SK-N-MC (cell line): Measurements from ENCODE around the gene CDC6.

Experiments used
- DNase-seq: peaks from one replicate; pipeline ENCODE4 v3.0.0-alpha.2; 2011; ENCODE audit warnings: low read depth, low spot score
- H3K27ac ChIP-seq: fragments of 200-600 bp; sonication (generic); 2 replicates; pipeline ENCODE4 v1.5.1; 2016; ENCODE audit warnings: mixed run types
- H3K36me3 ChIP-seq: fragments of 200-600 bp; sonication (generic); 2 replicates; pipeline ENCODE4 v1.6.1; 2017; ENCODE audit warnings: antibody characterized with exemption, low read length, mixed read lengths; ENCODE audit not compliant: insufficient read depth
- H3K4me3 ChIP-seq: fragments of 200-600 bp; sonication (generic); 2 replicates; pipeline ENCODE4 v1.5.1; 2016
- H3K9ac ChIP-seq: fragments of 200-600 bp; sonication (generic); 2 replicates; pipeline ENCODE4 v1.8.0; 2017; ENCODE audit warnings: mixed run types, mixed read lengths; ENCODE audit not compliant: insufficient read length
- H3K9me3 ChIP-seq: fragments of 200-600 bp; sonication (generic); 2 replicates; pipeline ENCODE4 v1.6.1; 2017; ENCODE audit warnings: low read depth, mild to moderate bottlenecking, antibody characterized with exemption, low read length, moderate library complexity, mixed read lengths
- EZH2 ChIP-seq: fragments of 200-600 bp; sonication (generic); IDR thresholded peaks from one replicate; pipeline ENCODE4 v1.6.1; 2017; ENCODE audit warnings: antibody characterized with exemption
- FOXP2 ChIP-seq: optimal IDR thresholded peaks from 2 replicates; pipeline ENCODE3; 2011; ENCODE audit warnings: mild to moderate bottlenecking, moderate library complexity; ENCODE audit not compliant: insufficient read depth; ENCODE audit errors: extremely low read length, control extremely low read depth
- POLR2AphosphoS5 ChIP-seq: IDR thresholded peaks from 2 replicates; pipeline ENCODE4 v1.6.1; 2012; ENCODE audit warnings: mild to moderate bottlenecking, low read depth, low read length, borderline replicate concordance

The CDC6 gene

GRCh38 chr17:40307001-40307730, 19.5 kb downstream of the CDC6 start:
- peaks cover 8% of the 10 kb centered on the region for H3K36me3 ChIP-seq
- TF ChIP-seq FOXP2 (peak; percentile 94), EZH2 (no peak), POLR2AphosphoS5 (peak; percentile 75)
- peak overlapping the region; percentile 91 for H3K4me3 ChIP-seq
- no peaks in the 10 kb centered on the region for H3K9me3 ChIP-seq
- DNase-seq = peak; percentile 100
- H3K9ac ChIP-seq = peak overlapping the region; percentile 84
- H3K27ac ChIP-seq = peak overlapping the region; percentile 99

- Histone ChIP-seq H3K27ac (peak overlapping the region; percentile 99), H3K4me3 (peak overlapping the region; percentile 91), H3K9me3 (no peaks in the 10 kb centered on the region), H3K9ac (peak overlapping the region; percentile 52), H3K36me3 (peaks cover 2% of the 10 kb centered on the region)
- no peak for DNase-seq
- TF ChIP-seq POLR2AphosphoS5 (no peak; the same call in 1 of the 2 replicates), FOXP2 (no peak), EZH2 (no peak)
Measured at GRCh38 chr17:40307740-40308239, 20.1 kb downstream of the CDC6 start.

GRCh38 chr17:40309031-40309948, 21.6 kb downstream of the CDC6 start, which contains the start of gene RARA:
Gene RARA (plus strand): TSS chr17:40309180. CDS start chr17:40331219, 22,039 bp downstream.
- peak within 1 kb of the TSS; percentile 91 for H3K4me3 ChIP-seq

GRCh38 chr17:40309949-40310510, 22.4 kb downstream of the CDC6 start:
- TF ChIP-seq POLR2AphosphoS5 (no peak), EZH2 (no peak), FOXP2 (no peak)
- DNase-seq = no peak
- peak overlapping the region; percentile 58 for H3K27ac ChIP-seq
- no peaks in the 10 kb centered on the region for H3K9me3 ChIP-seq
- peak overlapping the region; percentile 91 for H3K4me3 ChIP-seq
- H3K36me3 ChIP-seq = no peaks in the 10 kb centered on the region
- H3K9ac ChIP-seq = peak overlapping the region; percentile 78

More at GRCh38 chr17:40309031-40309948, 21.6 kb downstream of the CDC6 start, which contains the start of gene RARA:
- DNase-seq = no peak
- TF ChIP-seq POLR2AphosphoS5 = peak; percentile 44
- no peak for TF ChIP-seq EZH2
- TF ChIP-seq FOXP2 = no peak
- H3K27ac ChIP-seq = peak within 1 kb of the TSS; percentile 99
- H3K9me3 ChIP-seq = no peaks in the 10 kb centered on the region
- H3K9ac ChIP-seq = peak within 1 kb of the TSS; percentile 78
- H3K36me3 ChIP-seq = no peaks in the 10 kb centered on the region

- no peak for DNase-seq
- Histone ChIP-seq H3K36me3 (no peaks in the 10 kb centered on the region), H3K4me3 (peak overlapping the region; percentile 91), H3K9ac (no peak overlapping the region), H3K9me3 (no peaks in the 10 kb centered on the region), H3K27ac (peak overlapping the region; percentile 58)
- TF ChIP-seq FOXP2 (no peak), EZH2 (no peak), POLR2AphosphoS5 (no peak)
Measured at GRCh38 chr17:40310882-40311391, 23.3 kb downstream of the CDC6 start.

GRCh38 chr17:40311575-40311974, 23.9 kb downstream of the CDC6 start:
- Histone ChIP-seq H3K36me3 (no peaks in the 10 kb centered on the region), H3K27ac (peak overlapping the region; percentile 58), H3K9ac (peak overlapping the region; percentile 45), H3K9me3 (no peaks in the 10 kb centered on the region), H3K4me3 (peak overlapping the region; percentile 91)
- no peak for TF ChIP-seq EZH2
- TF ChIP-seq POLR2AphosphoS5 = peak; percentile 42; the same call in 1 of the 2 replicates
- TF ChIP-seq FOXP2 = no peak
- no peak for DNase-seq

GRCh38 chr17:40312131-40312731, 24.6 kb downstream of the CDC6 start:
- H3K27ac ChIP-seq = peak overlapping the region; percentile 58
- DNase-seq = no peak
- H3K9me3 ChIP-seq = no peaks in the 10 kb centered on the region
- H3K4me3 ChIP-seq = peak overlapping the region; percentile 91
- peak overlapping the region; percentile 45 for H3K9ac ChIP-seq
- no peaks in the 10 kb centered on the region for H3K36me3 ChIP-seq
- TF ChIP-seq POLR2AphosphoS5 (no peak), FOXP2 (no peak), EZH2 (no peak)
